Mesenchymal stem cell (in vitro differentiated cells and primary cell): ENCODE measurements around the gene TSPAN5.
A peak's percentile ranks its signal among the peaks of the same experiment; 100 is the strongest.

Experiments
- DNase-seq: peaks from one replicate; pipeline ENCODE4 v3.0.0-alpha.2; 2013
- H2AFZ ChIP-seq: one replicate; pipeline ENCODE4 v1.6.1; 2013; ENCODE audit warnings: low read depth, mild to moderate bottlenecking, control low read depth, inconsistent platforms, low read length, moderate library complexity
- H2AK5ac ChIP-seq: 2 replicates; pipeline ENCODE4 v1.6.1; 2013; ENCODE audit warnings: low read length, moderate library complexity, mild to moderate bottlenecking, inconsistent platforms; ENCODE audit not compliant: severe bottlenecking
- H2BK120ac ChIP-seq: one replicate; pipeline ENCODE4 v1.6.1; 2013; ENCODE audit warnings: low read depth, mild to moderate bottlenecking, inconsistent platforms, low read length, moderate library complexity
- H2BK12ac ChIP-seq, 2 experiments: one replicate each; pipeline ENCODE4 v1.6.1; 2013; ENCODE audit warnings: inconsistent platforms in 2 of 2, low read length in 2 of 2, mild to moderate bottlenecking in 2 of 2, moderate library complexity in 2 of 2, control low read depth in 1 of 2
- H2BK15ac ChIP-seq: one replicate; pipeline ENCODE4 v1.6.1; 2013; ENCODE audit warnings: mild to moderate bottlenecking, low read depth, inconsistent platforms; ENCODE audit not compliant: poor library complexity, severe bottlenecking
- H2BK5ac ChIP-seq: 2 replicates; pipeline ENCODE4 v1.6.1; 2013; ENCODE audit warnings: low read depth, mild to moderate bottlenecking, low read length, control low read depth, inconsistent platforms; ENCODE audit not compliant: poor library complexity, severe bottlenecking
- H3K14ac ChIP-seq, 2 experiments: one replicate each; pipeline ENCODE4 v1.6.1; 2013; ENCODE audit warnings: inconsistent platforms in 2 of 2, low read length in 2 of 2, control low read depth in 1 of 2, mild to moderate bottlenecking in 1 of 2, moderate library complexity in 1 of 2
- H3K18ac ChIP-seq, 2 experiments: one replicate each; pipeline ENCODE4 v1.6.1; 2013; ENCODE audit warnings: inconsistent platforms in 2 of 2, low read length in 2 of 2, control low read depth in 1 of 2, low read depth in 1 of 2, mild to moderate bottlenecking in 1 of 2
- H3K23ac ChIP-seq, 2 experiments: one replicate each; pipeline ENCODE4 v1.6.1; 2013; ENCODE audit warnings: inconsistent platforms in 2 of 2, low read length in 2 of 2, mild to moderate bottlenecking in 2 of 2, moderate library complexity in 2 of 2, control low read depth in 1 of 2
- H3K27ac ChIP-seq: 2 replicates; pipeline ENCODE4 v1.5.1; 2013; ENCODE audit warnings: mild to moderate bottlenecking, moderate library complexity, low read length, control low read depth, inconsistent platforms; ENCODE audit not compliant: poor library complexity, severe bottlenecking
- H3K27me3 ChIP-seq, 2 experiments: 2 replicates each; pipeline versions ENCODE4 v1.6.1 to v1.7.0; 2013; ENCODE audit warnings: low read length in 2 of 2, mild to moderate bottlenecking in 2 of 2, moderate library complexity in 2 of 2, control low read depth in 1 of 2, inconsistent platforms in 1 of 2; ENCODE audit not compliant: control insufficient read depth in 1 of 2, insufficient read depth in 1 of 2
- H3K36me3 ChIP-seq, 2 experiments: 2 replicates each; pipeline versions ENCODE4 v1.6.1 to v1.7.0; 2013; ENCODE audit warnings: low read length in 2 of 2, control low read depth in 1 of 2, inconsistent platforms in 1 of 2, low read depth in 1 of 2, mild to moderate bottlenecking in 1 of 2; ENCODE audit not compliant: insufficient read depth in 2 of 2, control insufficient read depth in 1 of 2
- H3K4ac ChIP-seq, 2 experiments: one replicate each; pipeline ENCODE4 v1.6.1; 2013; ENCODE audit warnings: inconsistent platforms in 2 of 2, low read length in 2 of 2, mild to moderate bottlenecking in 2 of 2, moderate library complexity in 2 of 2, control low read depth in 1 of 2, low read depth in 1 of 2
- H3K4me1 ChIP-seq: 2 replicates; pipeline ENCODE4 v1.6.1; 2013; ENCODE audit warnings: low read depth, low read length, control low read depth; ENCODE audit not compliant: control insufficient read depth, insufficient read depth
- H3K4me2 ChIP-seq: 2 replicates; pipeline ENCODE4 v1.6.1; 2013; ENCODE audit warnings: low read length, mild to moderate bottlenecking, inconsistent platforms; ENCODE audit not compliant: poor library complexity, severe bottlenecking
- H3K4me3 ChIP-seq, 2 experiments: 2 replicates each; pipeline versions ENCODE4 v1.5.1 to v1.7.0; 2013; ENCODE audit warnings: low read length in 2 of 2, mild to moderate bottlenecking in 2 of 2, control low read depth in 1 of 2, low read depth in 1 of 2; ENCODE audit not compliant: insufficient read depth in 1 of 2
- H3K79me1 ChIP-seq: replicated peaks from 2 replicates; pipeline ENCODE4 v1.6.1; 2013; ENCODE audit warnings: mild to moderate bottlenecking, control low read depth, low read length, inconsistent platforms; ENCODE audit not compliant: poor library complexity, severe bottlenecking
- H3K9ac ChIP-seq: 2 replicates; pipeline ENCODE4 v1.7.0; 2013; ENCODE audit warnings: mild to moderate bottlenecking, low read length, moderate library complexity
- H3K9me3 ChIP-seq: 2 replicates; pipeline ENCODE4 v1.7.0; 2013; ENCODE audit warnings: mild to moderate bottlenecking, low read length; ENCODE audit not compliant: control insufficient read depth
- H4K8ac ChIP-seq: one replicate; pipeline ENCODE4 v1.6.1; 2013; ENCODE audit warnings: inconsistent platforms, mild to moderate bottlenecking, low read length, moderate library complexity
- H4K91ac ChIP-seq: one replicate; pipeline ENCODE4 v1.6.1; 2013; ENCODE audit warnings: mild to moderate bottlenecking, low read length, inconsistent platforms
- WGBS: methylation state at CpG from one replicate; pipeline ENCODE4 v1.1.7; 2013; ENCODE audit warnings: mixed read lengths; 5-methylcytosine and 5-hydroxymethylcytosine counted together

TSPAN5 gene

GRCh38 chr4:98484031-98484430, 174.4 kb downstream of the TSPAN5 start:
- 76% methylated on average over 1 of the region's 3 CpGs for WGBS

GRCh38 chr4:98482847-98483806, 175.3 kb downstream of the TSPAN5 start:
- Histone ChIP-seq H4K8ac (no peak overlapping the region), H3K79me1 (peaks cover 23% of the 10 kb centered on the region), H3K4me1 (peaks cover 10% of the 10 kb centered on the region), H2BK120ac (no peak overlapping the region), H3K4me2 (peak overlapping the region; percentile 12), H3K18ac (peak overlapping the region in 1 of 2 experiments; percentile 67), H3K27me3 (no peaks in the 10 kb centered on the region), H2AK5ac (peak overlapping the region; percentile 93), H3K27ac (peak overlapping the region; percentile 95), H3K36me3 (peaks cover 13 to 17% of the 10 kb centered on the region in 2 experiments), H3K9me3 (no peaks in the 10 kb centered on the region), H3K23ac (no peak overlapping the region), H3K14ac (peak overlapping the region in 1 of 2 experiments; percentile 2), H2AFZ (no peak overlapping the region), H2BK5ac (peak overlapping the region; percentile 92), H2BK15ac (no peak overlapping the region), H3K9ac (no peak overlapping the region), H3K4me3 (no peak overlapping the region), H4K91ac (no peak overlapping the region), H3K4ac (peak overlapping the region in 1 of 2 experiments; percentile 43), H2BK12ac (peak overlapping the region in 1 of 2 experiments; percentile 31)
- 74% methylated on average over 7 of the region's 10 CpGs for WGBS
- DNase-seq: no peak

More at GRCh38 chr4:98484031-98484430, 174.4 kb downstream of the TSPAN5 start:
- Histone ChIP-seq H3K9ac (no peak overlapping the region), H3K27ac (peak overlapping the region; percentile 95), H3K36me3 (peaks cover 5 to 14% of the 10 kb centered on the region in 2 experiments), H4K8ac (no peak overlapping the region), H2AK5ac (no peak overlapping the region), H3K9me3 (no peaks in the 10 kb centered on the region), H3K4me3 (no peak overlapping the region), H2BK12ac (no peak overlapping the region), H2AFZ (no peak overlapping the region), H3K79me1 (peaks cover 15% of the 10 kb centered on the region), H4K91ac (no peak overlapping the region), H3K14ac (no peak overlapping the region), H3K4me1 (peaks cover 10% of the 10 kb centered on the region), H2BK15ac (no peak overlapping the region), H3K23ac (no peak overlapping the region), H3K18ac (no peak overlapping the region), H2BK120ac (no peak overlapping the region), H2BK5ac (no peak overlapping the region), H3K4me2 (no peak overlapping the region), H3K4ac (no peak overlapping the region), H3K27me3 (no peaks in the 10 kb centered on the region)
- no peak for DNase-seq

GRCh38 chr4:98482503-98482846, 175.9 kb downstream of the TSPAN5 start:
- no peak overlapping the region for H2BK15ac ChIP-seq
- no peak overlapping the region for H3K4me2 ChIP-seq
- H2BK5ac ChIP-seq: peak overlapping the region; percentile 92
- H2BK120ac ChIP-seq: no peak overlapping the region
- no peak overlapping the region for H3K18ac ChIP-seq
- H2BK12ac ChIP-seq: no peak overlapping the region
- peaks cover 25% of the 10 kb centered on the region for H3K79me1 ChIP-seq
- no peaks in the 10 kb centered on the region for H3K9me3 ChIP-seq
- H2AK5ac ChIP-seq: peak overlapping the region; percentile 89
- no peak overlapping the region for H3K4ac ChIP-seq
- DNase-seq: no peak
- H3K9ac ChIP-seq: no peak overlapping the region
- H3K4me3 ChIP-seq: no peak overlapping the region
- H3K14ac ChIP-seq: no peak overlapping the region
- peaks cover 16 to 22% of the 10 kb centered on the region in 2 experiments for H3K36me3 ChIP-seq
- no CpG with 5 or more reads among the region's 3 CpGs for whole genome bisulfite sequencing
- H3K27ac ChIP-seq: peak overlapping the region; percentile 95
- no peak overlapping the region for H3K23ac ChIP-seq
- no peak overlapping the region for H4K8ac ChIP-seq
- H3K4me1 ChIP-seq: peaks cover 10% of the 10 kb centered on the region
- no peak overlapping the region for H2AFZ ChIP-seq
- H3K27me3 ChIP-seq: no peaks in the 10 kb centered on the region
- H4K91ac ChIP-seq: no peak overlapping the region

GRCh38 chr4:98481167-98481566, 177.2 kb downstream of the TSPAN5 start:
- Histone ChIP-seq H3K9ac (no peak overlapping the region), H4K8ac (no peak overlapping the region), H2AK5ac (no peak overlapping the region), H2AFZ (no peak overlapping the region), H3K23ac (no peak overlapping the region), H3K9me3 (no peaks in the 10 kb centered on the region), H2BK5ac (no peak overlapping the region), H4K91ac (no peak overlapping the region), H3K27me3 (no peaks in the 10 kb centered on the region), H3K79me1 (peaks cover 24% of the 10 kb centered on the region), H3K27ac (peak overlapping the region; percentile 16), H3K4me1 (peaks cover 14% of the 10 kb centered on the region), H3K14ac (no peak overlapping the region), H3K4ac (no peak overlapping the region), H3K4me3 (no peak overlapping the region), H3K4me2 (no peak overlapping the region), H2BK12ac (no peak overlapping the region), H2BK15ac (no peak overlapping the region), H2BK120ac (no peak overlapping the region), H3K36me3 (peaks cover 22 to 31% of the 10 kb centered on the region in 2 experiments), H3K18ac (no peak overlapping the region)
- DNase-seq: no peak
- WGBS: 92% methylated on average over 3 of the region's 3 CpGs
